A549 treated with Hydrocortisone at 1 μM for 4 hours (cell line): Measurements from ENCODE around the gene ABLIM2. TPM values are rescaled to one million over a fixed set of nuclear protein-coding genes. Genes with fewer than 3 reads are reported as not detected.

Experiments
- total RNA-seq: library from RNA; stranded (reverse); fragments of 200-300 nt; extraction: Qiagen RNA extraction; gene quantifications from 5 replicates; pipeline ENCODE4 v1.2.3, GENCODE V29; 2022

ABLIM2 gene
- total RNA-seq, result 4.9 to 8.3 TPM (median 6.4 TPM) in 5 replicates

DNA sequence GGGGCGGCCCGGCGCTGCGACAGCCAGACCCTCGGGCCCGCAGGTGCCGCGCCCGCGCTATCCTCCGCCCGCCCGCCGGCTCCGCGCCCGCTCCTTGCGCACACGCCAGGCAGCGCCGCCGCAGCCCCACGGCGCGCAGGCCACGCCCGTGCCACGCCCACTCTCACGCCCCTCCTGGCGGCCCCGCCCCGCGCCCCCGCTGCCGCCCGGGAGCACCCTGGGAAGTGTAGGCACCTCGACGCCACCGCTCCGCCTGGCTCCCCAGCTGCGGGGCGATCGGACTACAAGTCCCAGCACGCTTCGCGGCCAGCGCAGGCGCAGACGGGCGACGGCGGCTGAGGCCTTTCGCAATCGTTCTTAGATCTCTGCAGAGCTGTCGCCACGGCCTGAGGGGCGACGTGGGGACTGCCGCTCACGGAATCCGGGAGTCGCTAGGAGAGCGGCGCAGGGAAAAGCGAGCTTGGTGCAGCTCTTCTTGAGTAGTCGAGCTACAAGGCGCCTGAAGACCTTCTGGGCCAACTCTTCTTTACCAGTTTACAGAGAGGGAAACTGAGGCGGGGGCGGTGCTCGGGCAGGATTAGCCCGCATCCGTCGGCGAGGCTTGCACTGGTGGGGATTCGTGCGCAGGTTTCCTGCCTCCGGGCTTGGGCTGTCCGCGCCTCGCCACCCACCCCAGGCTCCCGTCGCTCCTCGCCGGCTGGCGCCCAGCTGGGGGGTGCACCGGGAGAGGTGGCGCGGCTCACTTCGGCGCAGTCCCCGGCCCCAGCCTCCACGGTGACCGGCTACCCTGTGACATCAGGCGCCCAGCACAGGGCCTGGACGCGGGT is at the start of gene ABLIM2:
Gene ABLIM2 (minus strand): TSS at position 104 of the 827 bp plus-strand sequence. CDS start 124 bp downstream, outside the sequence.

DNA sequence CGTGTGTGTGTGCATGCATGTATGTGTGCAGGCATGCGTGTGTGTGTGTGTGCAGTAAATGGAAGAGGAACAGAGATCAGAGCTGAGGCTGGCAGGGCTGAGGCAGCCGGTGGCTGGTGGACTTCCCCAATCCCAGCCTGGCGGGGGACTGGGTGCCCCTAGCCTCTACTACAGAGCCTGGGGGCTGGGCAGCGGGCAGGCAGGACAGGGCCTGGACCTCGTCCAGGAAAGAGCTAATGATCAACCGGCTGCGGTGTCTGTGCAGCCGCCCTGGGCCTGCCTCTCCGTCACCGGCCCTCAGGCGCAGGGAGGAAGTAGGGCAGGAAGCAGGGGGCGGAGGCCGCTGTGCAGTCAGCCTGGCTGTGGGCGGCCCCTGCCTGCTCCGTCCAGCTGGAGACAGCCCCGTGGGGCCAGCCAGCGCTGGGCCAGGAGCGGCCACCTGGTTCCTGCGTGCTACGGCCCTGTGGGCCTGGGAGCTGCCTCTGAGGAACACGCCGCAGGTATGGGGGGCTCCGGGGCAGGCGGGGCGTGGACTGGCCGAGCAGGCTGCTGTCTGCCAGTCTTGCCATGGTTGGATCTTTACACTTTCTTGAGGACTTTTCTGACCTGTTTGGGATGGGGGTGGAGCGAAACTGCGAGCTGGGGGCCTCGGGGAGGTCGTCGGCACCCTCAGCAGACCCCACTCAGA is 40.4 kb upstream of the ABLIM2 start, which contains the start of gene SH3TC1:
Gene SH3TC1 (plus strand): TSS at position 385 of the 688 bp plus-strand sequence. CDS start 5,905 bp downstream, outside the sequence.

DNA sequence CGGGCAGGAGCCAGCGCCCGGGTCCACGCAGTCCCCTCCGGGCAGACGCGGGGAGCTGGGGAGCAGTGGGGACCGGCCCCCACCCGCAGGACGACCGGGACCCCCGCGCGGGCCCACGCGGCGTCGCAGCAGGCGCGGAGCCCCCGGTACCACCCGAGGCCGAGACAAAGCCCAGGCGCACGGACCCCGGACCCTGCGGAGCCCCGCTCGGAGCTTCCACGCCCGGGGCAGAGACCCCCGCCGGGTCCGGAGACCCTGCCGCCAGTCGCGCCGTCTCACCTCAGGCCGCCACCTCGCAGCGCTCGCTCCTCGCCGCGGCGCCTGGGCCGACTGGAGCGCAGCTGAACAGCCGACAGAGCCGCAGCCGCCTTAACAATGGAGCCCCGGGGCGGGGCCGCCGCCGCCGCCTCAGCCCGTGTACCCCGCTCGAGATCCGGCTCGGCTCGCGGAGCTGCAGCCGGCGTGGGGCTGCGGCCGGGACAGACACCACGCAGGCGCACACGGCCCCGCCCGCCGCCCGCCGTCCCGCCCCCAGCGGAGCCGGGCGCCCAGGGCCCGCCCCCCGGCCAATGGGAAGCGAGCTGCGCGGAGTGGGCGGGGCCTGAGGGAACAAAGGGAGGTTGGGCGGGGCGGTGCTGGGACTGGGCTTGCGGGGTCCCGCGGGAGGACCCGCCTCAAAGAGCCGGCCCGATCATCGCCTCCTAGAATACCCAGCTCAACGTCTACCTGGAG is 219.1 kb downstream of the ABLIM2 start, which contains the start of gene AFAP1:
Gene AFAP1 (minus strand): TSS at position 485 of the 732 bp plus-strand sequence. CDS start 67,783 bp downstream, outside the sequence.

Other genes starting within 250 kb of the ABLIM2 start
- 14.9 to 23.2 TPM (median 19.0 TPM) in 5 replicates for gene AFAP1, start 219.0 kb downstream of the ABLIM2 start, total RNA-seq
- gene SH3TC1, start 40.5 kb upstream of the ABLIM2 start, total RNA-seq, result 19.8 to 27.9 TPM (median 23.4 TPM) in 5 replicates
- gene HTRA3, start 110.9 kb upstream of the ABLIM2 start, total RNA-seq, result 15.5 to 20.4 TPM (median 19.2 TPM) in 5 replicates